ENCODE measurements around the gene CDC27. TPM values are rescaled to one million over a fixed set of nuclear protein-coding genes. Genes with fewer than 3 reads are reported as not detected.
"Not testable (repeated sequence)": the region's sequence is repeated elsewhere in the genome, so short reads cannot be mapped to it uniquely, and the experiment has no call there.

Gene CDC27
- total RNA-seq, 1 donor from 2014 or later, result 72.1 TPM

DNA sequence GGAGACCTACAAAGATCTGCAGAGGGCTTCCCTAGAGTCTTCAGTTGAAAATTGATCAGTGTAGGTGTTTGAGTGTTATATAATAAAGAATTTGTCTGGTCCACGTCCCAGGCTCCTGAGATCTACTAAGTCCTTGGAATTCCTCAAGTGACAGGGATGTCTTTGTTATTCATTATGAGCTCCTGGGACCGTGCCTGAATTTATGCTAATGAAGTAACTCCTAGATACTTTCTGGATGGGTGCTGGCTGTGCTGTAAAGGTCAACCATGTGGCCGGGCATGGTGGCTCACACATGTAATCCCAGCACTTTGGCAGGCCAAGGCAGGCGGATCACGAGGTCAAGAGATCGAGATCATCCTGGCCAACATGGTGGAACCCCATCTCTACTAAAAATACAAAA is 43.7 kb downstream of the CDC27 start:
- Histone ChIP-seq H3K4me1 (no peaks in the 10 kb centered on the region), H3K27ac (no peak overlapping the region), H3K4me3 (no peak overlapping the region), H3K36me3 (peaks cover 91% of the 10 kb centered on the region), H3K27me3 (no peaks in the 10 kb centered on the region), H3K9me3 (no peaks in the 10 kb centered on the region)
- DNase-seq, result no peak
- TF ChIP-seq, protein P1, sequence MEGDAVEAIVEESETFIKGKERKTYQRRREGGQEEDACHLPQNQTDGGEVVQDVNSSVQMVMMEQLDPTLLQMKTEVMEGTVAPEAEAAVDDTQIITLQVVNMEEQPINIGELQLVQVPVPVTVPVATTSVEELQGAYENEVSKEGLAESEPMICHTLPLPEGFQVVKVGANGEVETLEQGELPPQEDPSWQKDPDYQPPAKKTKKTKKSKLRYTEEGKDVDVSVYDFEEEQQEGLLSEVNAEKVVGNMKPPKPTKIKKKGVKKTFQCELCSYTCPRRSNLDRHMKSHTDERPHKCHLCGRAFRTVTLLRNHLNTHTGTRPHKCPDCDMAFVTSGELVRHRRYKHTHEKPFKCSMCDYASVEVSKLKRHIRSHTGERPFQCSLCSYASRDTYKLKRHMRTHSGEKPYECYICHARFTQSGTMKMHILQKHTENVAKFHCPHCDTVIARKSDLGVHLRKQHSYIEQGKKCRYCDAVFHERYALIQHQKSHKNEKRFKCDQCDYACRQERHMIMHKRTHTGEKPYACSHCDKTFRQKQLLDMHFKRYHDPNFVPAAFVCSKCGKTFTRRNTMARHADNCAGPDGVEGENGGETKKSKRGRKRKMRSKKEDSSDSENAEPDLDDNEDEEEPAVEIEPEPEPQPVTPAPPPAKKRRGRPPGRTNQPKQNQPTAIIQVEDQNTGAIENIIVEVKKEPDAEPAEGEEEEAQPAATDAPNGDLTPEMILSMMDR (IDR thresholded peaks at IDR 0.05), result no peak
- intact Hi-C loops (cut with DNase I), result no loop called here
- no peak for ATAC-seq

DNA sequence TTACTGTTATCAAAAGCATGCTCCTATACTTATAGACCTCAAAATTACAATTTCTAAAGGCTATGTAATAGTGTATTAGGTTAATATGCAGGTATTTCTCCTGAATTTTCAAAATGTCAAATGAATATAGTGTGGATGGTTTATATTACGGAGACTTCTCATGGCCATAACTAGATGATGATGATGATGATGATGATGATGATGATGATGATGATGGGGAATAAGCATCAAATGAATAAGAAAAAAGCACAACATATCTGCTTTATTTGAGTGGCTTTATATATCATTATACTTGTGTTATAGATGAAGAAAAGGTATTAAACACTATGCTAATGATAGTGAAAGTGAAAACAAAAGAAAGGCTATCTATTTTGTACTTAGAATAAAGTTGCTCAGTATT is 53.9 kb downstream of the CDC27 start:
- ATAC-seq, result no peak
- no peak overlapping the region for H3K27ac ChIP-seq

DNA sequence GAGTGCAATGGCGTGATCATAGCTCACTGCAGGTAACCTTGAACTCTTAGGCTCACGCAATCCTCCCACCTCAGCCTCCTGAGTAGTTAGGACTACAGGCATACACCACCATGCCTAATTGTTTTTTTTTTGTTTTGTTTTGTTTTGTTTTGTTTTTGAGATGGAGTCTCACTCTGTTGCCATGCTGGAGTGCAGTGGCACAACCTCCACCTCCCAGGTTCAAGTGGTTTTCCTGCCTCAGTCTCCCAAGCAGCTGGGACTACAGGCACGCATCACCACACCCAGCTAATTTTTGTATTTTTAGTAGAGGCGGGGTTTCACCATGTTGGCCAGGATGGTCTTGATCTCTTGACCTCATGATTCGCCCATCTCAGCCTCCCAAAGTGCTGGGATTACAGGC is 54.7 kb downstream of the CDC27 start:
- H3K9me3 ChIP-seq; H3K4me3 ChIP-seq; DNase-seq; H3K27me3 ChIP-seq; H3K27ac ChIP-seq; H3K4me1 ChIP-seq; intact Hi-C loops (cut with DNase I); ATAC-seq: not testable (repeated sequence)
- H3K36me3 ChIP-seq, result peaks cover 75% of the 10 kb centered on the region

More for the DNA sequence above, 53.9 kb downstream of the CDC27 start:
- no peak for DNase-seq
- Histone ChIP-seq H3K4me3 (no peak overlapping the region), H3K4me1 (no peaks in the 10 kb centered on the region), H3K36me3 (peaks cover 79% of the 10 kb centered on the region), H3K9me3 (no peaks in the 10 kb centered on the region), H3K27me3 (no peaks in the 10 kb centered on the region)
- intact Hi-C loops (cut with DNase I), result no loop called here
- TF ChIP-seq, protein P1 (IDR thresholded peaks at IDR 0.05), result no peak

GRCh38 chr17:47131761-47132160 is 57.3 kb downstream of the CDC27 start:
- TF ChIP-seq, protein P1 (IDR thresholded peaks at IDR 0.05), result no peak
- Histone ChIP-seq H3K4me1 (no peaks in the 10 kb centered on the region), H3K36me3 (peaks cover 75% of the 10 kb centered on the region), H3K4me3 (no peak overlapping the region), H3K27me3 (no peaks in the 10 kb centered on the region), H3K27ac (no peak overlapping the region), H3K9me3 (no peaks in the 10 kb centered on the region)
- no peak for DNase-seq
- no peak for ATAC-seq
- intact Hi-C loops (cut with DNase I), result no loop called here

DNA sequence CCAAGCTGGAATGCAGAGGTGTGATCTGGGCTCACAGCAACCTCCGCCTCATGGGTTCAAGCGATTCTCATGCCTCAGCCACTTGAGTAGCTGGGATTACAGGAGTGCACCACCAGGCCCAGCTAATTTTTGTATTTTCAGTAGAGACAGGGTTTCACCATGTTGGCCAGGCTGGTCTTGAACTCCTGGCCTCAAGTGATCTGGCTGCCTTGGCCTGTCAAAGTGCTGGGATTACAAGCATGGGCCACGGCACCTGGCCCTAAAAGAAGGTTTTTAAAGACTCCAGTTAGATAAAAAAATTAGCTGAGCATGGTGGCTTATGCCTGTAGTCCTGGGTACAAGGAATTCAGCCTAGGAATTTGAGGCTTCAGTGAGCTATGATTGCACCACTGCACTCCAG is 62.3 kb downstream of the CDC27 start:
- ATAC-seq; H3K9me3 ChIP-seq; H3K27me3 ChIP-seq; intact Hi-C loops (cut with DNase I); H3K4me1 ChIP-seq; H3K4me3 ChIP-seq; DNase-seq; H3K27ac ChIP-seq: not testable (repeated sequence)
- peaks cover 82% of the 10 kb centered on the region for H3K36me3 ChIP-seq

DNA sequence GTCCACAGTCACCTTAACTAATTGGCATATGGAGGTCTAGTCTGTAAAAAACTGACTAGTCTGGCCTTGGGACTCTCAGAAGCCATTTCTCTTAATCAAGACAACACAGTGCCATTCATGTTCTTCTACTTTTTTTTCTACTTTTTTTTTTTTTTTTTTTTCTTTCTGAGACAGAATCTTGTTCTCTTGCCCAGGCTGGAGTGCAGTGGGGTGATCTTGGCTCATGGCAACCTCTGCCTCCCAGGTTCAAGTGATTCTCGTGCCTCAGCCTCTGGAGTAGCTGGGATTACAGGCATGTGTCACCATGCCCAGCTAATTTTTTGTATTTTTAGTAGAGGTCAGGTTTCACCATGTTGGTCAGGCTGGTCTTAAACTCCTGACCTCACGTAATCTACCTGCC is 65.8 kb downstream of the CDC27 start:
- intact Hi-C loops (cut with DNase I), result not testable (repeated sequence)
- peaks cover 83% of the 10 kb centered on the region for H3K36me3 ChIP-seq

DNA sequence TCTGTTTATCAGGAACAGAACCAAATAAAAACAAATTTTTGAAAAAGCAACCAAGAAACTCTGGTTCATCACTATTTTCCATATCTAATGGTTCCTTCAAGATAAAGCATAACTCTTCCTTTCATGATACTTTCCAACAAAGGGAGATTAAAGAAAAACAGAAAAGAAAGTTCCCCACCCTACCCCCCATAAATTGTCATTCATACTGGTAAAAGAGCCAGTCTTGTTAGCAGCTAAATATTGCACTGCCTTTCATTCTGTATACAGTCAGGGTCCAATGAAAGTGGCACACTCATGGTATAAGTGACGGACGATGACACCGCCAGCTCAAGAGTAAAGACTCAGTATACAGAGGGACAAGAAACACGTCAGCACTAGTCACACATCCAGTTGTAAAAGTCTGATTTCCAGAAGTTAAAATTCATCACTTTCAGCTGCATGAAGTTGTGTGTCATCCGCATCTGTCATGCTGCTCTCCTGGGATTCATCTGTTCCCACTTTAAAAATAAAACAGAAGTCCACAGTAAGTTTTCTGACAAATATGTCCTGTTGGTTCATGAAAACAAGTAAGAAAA is 68.5 kb downstream of the CDC27 start:
- no peak overlapping the region for H3K4me3 ChIP-seq
- no peaks in the 10 kb centered on the region for H3K9me3 ChIP-seq
- ATAC-seq, result no peak
- H3K27ac ChIP-seq, result no peak overlapping the region
- DNase-seq, result no peak
- H3K36me3 ChIP-seq, result peaks cover 57% of the 10 kb centered on the region
- H3K27me3 ChIP-seq, result no peaks in the 10 kb centered on the region
- H3K4me1 ChIP-seq, result no peaks in the 10 kb centered on the region
- TF ChIP-seq, protein P1 (IDR thresholded peaks at IDR 0.05), result no peak
- intact Hi-C loops (cut with DNase I), result no loop called here

More for the DNA sequence above, 65.8 kb downstream of the CDC27 start:
- not testable (repeated sequence) for H3K4me3 ChIP-seq, H3K4me1 ChIP-seq, H3K27ac ChIP-seq, ATAC-seq, H3K27me3 ChIP-seq, DNase-seq, H3K9me3 ChIP-seq

Data from upper lobe of right lung (tissue), 1 donor.